MCF 10A (cell line): ENCODE measurements around the gene USP10. TPM values are rescaled to one million over a fixed set of nuclear protein-coding genes. Genes with fewer than 3 reads are reported as not detected.

Experiments used
- BruUV-seq: library from RNA; stranded (reverse); fragments of 400-500 nt; replicated peaks from 2 replicates; lab custom pipeline; 2021; lab: Mats Ljungman, UMichigan
- CTCF ChIA-PET: fragments of 300-600 bp; sonication (Branson Sonifier 250); formaldehyde crosslinking; extraction: SDS; loops from one replicate; lab custom pipeline; 2021; ENCODE audit warnings: antibody characterized with exemption, inconsistent platforms; lab: Yijun Ruan, JAX
- POLR2A ChIA-PET: fragments of 300-600, 350-650 bp; sonication (Branson Sonifier 250); formaldehyde crosslinking; extraction: SDS; loops from one replicate; lab custom pipeline; 2020; ENCODE audit warnings: antibody characterized with exemption, inconsistent platforms; lab: Yijun Ruan, JAX
- DNase-seq: peaks from one replicate; pipeline ENCODE4 v3.0.0-alpha.2; 2018; ENCODE audit not compliant: unreplicated experiment
- H3K27ac Mint-ChIP-seq: one replicate; pipeline ENCODE4 v1.8.0; 2022; ENCODE audit warnings: mild to moderate bottlenecking, low read depth, mixed read lengths; ENCODE audit not compliant: unreplicated experiment
- H3K27me3 Mint-ChIP-seq: one replicate; pipeline ENCODE4 v1.8.0; 2022; ENCODE audit warnings: mixed read lengths; ENCODE audit not compliant: insufficient read depth, unreplicated experiment
- H3K36me3 Mint-ChIP-seq: one replicate; pipeline ENCODE4 v1.8.0; 2022; ENCODE audit warnings: mild to moderate bottlenecking, moderate library complexity, mixed read lengths; ENCODE audit not compliant: insufficient read depth, unreplicated experiment
- H3K4me1 Mint-ChIP-seq: one replicate; pipeline ENCODE4 v1.8.0; 2022; ENCODE audit warnings: mixed read lengths; ENCODE audit not compliant: insufficient read depth, unreplicated experiment
- H3K4me3 Mint-ChIP-seq: one replicate; pipeline ENCODE4 v1.8.0; 2022; ENCODE audit warnings: mild to moderate bottlenecking, moderate library complexity, mixed read lengths; ENCODE audit not compliant: unreplicated experiment
- H3K9me3 Mint-ChIP-seq: one replicate; pipeline ENCODE4 v1.8.0; 2022; ENCODE audit warnings: mixed read lengths; ENCODE audit not compliant: unreplicated experiment
- CTCF ChIP-seq: fragments of 200-600 bp; IDR thresholded peaks from one replicate; pipeline ENCODE4 v1.8.0; 2022; ENCODE audit warnings: antibody characterized with exemption, mild to moderate bottlenecking; ENCODE audit not compliant: unreplicated experiment
- intact Hi-C: fragments of 100-400 bp; cut with micrococcal nuclease; formaldehyde crosslinking; loops from 2 replicates; pipeline ENCODE4 v1.14.1; 2022
- total RNA-seq: library from RNA; stranded (reverse); gene quantifications from 2 replicates; pipeline ENCODE4 v1.2.3, GENCODE V29; 2022

Gene USP10
- total RNA-seq, 1 experiment from 2014 or later: 129 TPM

- no peak for DNase-seq
- H3K27ac Mint-ChIP-seq: no peak overlapping the region
- no peak for TF ChIP-seq CTCF
- CTCF ChIA-PET: interaction anchor here (0.6 to 2.4 kb wide), 4 partner anchors 12 to 356 kb away, joined by 3 to 10 read pairs (median 3); no protein-coding TSS in a partner anchor
- intact Hi-C loops: no loop called here
- no peak overlapping the region for H3K4me3 Mint-ChIP-seq
- peaks cover 92% of the 10 kb centered on the region for H3K36me3 Mint-ChIP-seq
- no peaks in the 10 kb centered on the region for H3K4me1 Mint-ChIP-seq
- no peaks in the 10 kb centered on the region for H3K27me3 Mint-ChIP-seq
- BruUV-seq: no TSS peak
- H3K9me3 Mint-ChIP-seq: no peaks in the 10 kb centered on the region
- POLR2A ChIA-PET: no interaction called here
Measured at GRCh38 chr16:84766978-84767773, 67.4 kb downstream of the USP10 start.

GRCh38 chr16:84768061-84768807, 68.4 kb downstream of the USP10 start:
- intact Hi-C loops: no loop called here
- H3K27me3 Mint-ChIP-seq: no peaks in the 10 kb centered on the region
- ChIA-PET POLR2A (interaction anchor here (0.6 kb wide), 1 partner anchor 58 kb away, joined by 4 read pairs; no protein-coding TSS in a partner anchor), CTCF (interaction anchor here (0.8 to 2.2 kb wide), 6 partner anchors 12 to 203 kb away, joined by 3 to 9 read pairs (median 4); no protein-coding TSS in a partner anchor)
- DNase-seq: no peak
- no peaks in the 10 kb centered on the region for H3K9me3 Mint-ChIP-seq
- no TSS peak for BruUV-seq
- H3K36me3 Mint-ChIP-seq: peaks cover 93% of the 10 kb centered on the region
- H3K4me1 Mint-ChIP-seq: no peaks in the 10 kb centered on the region
- TF ChIP-seq CTCF: no peak
- H3K4me3 Mint-ChIP-seq: no peak overlapping the region
- H3K27ac Mint-ChIP-seq: no peak overlapping the region

GRCh38 chr16:84768808-84769197, 69.0 kb downstream of the USP10 start:
- intact Hi-C loops: no loop called here
- peaks cover 93% of the 10 kb centered on the region for H3K36me3 Mint-ChIP-seq
- BruUV-seq: no TSS peak
- no peaks in the 10 kb centered on the region for H3K9me3 Mint-ChIP-seq
- TF ChIP-seq CTCF: no peak
- H3K27ac Mint-ChIP-seq: no peak overlapping the region
- no peaks in the 10 kb centered on the region for H3K4me1 Mint-ChIP-seq
- ChIA-PET POLR2A (no interaction called here), CTCF (interaction anchor here (0.8 to 2.2 kb wide), 7 partner anchors 13 to 203 kb away, joined by 3 to 9 read pairs (median 4); no protein-coding TSS in a partner anchor)
- no peak for DNase-seq
- no peak overlapping the region for H3K4me3 Mint-ChIP-seq
- no peaks in the 10 kb centered on the region for H3K27me3 Mint-ChIP-seq

- Mint-ChIP-seq H3K9me3 (no peaks in the 10 kb centered on the region), H3K27me3 (no peaks in the 10 kb centered on the region), H3K4me1 (peaks cover under 1% of the 10 kb centered on the region), H3K27ac (no peak overlapping the region), H3K4me3 (no peak overlapping the region), H3K36me3 (peaks cover 91% of the 10 kb centered on the region)
- no TSS peak for BruUV-seq
- no peak for DNase-seq
- no peak for TF ChIP-seq CTCF
- intact Hi-C loops: no loop called here
- ChIA-PET POLR2A (no interaction called here), CTCF (interaction anchor here (0.8 to 2.2 kb wide), 6 partner anchors 13 to 202 kb away, joined by 3 to 9 read pairs (median 4); no protein-coding TSS in a partner anchor)
Measured at GRCh38 chr16:84769416-84769815, 69.6 kb downstream of the USP10 start.
